GM13976 (cell line): Measurements from ENCODE around the gene UMPS.

Experiments used
- DNase-seq: peaks from one replicate; pipeline ENCODE4 v3.0.0; 2012; ENCODE audit warnings: low spot score
- in situ Hi-C: fragments of 300-500 bp; cut with MboI; formaldehyde crosslinking; loops from one replicate; pipeline ENCODE4 v1.12.0; 2022; ENCODE audit warnings: low sequenced_read_pairs, mixed read lengths, inconsistent platforms; ENCODE audit not compliant: unreplicated experiment
- TF ChIP-seq, protein P1 (sequence below): IDR thresholded peaks from 2 replicates; pipeline ENCODE4 v1.5.1; 2012; ENCODE audit warnings: borderline replicate concordance, mild to moderate bottlenecking; ENCODE audit not compliant: insufficient read depth; ENCODE audit errors: extremely low read depth, missing control alignments, control extremely low read depth

The UMPS gene

DNA sequence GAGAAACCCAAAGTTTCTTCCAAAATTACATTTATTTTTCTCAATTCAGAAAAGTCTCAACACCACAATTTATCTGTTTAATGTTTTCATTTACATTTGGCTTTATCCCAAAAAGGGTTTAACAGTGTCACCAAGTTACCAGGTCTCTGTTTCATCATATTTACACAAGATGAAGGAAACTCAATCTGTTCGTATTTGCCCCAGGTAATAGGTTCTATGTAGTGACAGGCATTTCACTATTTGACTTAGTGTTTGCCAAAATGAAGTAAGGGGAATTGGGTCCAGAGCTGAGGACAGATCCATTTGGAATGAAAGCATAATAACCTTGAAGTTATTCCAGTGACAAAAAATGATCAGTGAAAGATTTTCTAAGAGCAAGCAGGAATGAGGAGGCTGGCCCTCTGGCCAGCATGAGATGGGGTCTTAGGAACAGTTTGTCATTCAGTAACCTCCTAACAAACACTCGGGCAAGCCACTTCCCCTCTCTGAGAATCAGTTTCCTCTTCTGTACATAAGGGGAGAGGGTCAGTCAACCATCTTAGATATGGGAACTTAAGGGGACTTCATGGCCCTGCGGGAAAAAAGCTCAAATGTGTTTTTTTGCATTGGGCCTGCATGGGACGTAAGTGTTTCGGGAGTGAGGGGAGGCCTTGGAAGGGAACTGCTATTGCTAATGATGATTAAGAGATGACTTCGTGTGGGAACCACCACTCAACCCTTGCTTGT is 31.8 kb downstream of the UMPS start:
- in situ Hi-C loops: loop anchor here (5.0 to 25.0 kb wide), 3 partner anchors 140 to 825 kb away; partner anchors contain the start of gene OSBPL11
- TF ChIP-seq, protein P1, sequence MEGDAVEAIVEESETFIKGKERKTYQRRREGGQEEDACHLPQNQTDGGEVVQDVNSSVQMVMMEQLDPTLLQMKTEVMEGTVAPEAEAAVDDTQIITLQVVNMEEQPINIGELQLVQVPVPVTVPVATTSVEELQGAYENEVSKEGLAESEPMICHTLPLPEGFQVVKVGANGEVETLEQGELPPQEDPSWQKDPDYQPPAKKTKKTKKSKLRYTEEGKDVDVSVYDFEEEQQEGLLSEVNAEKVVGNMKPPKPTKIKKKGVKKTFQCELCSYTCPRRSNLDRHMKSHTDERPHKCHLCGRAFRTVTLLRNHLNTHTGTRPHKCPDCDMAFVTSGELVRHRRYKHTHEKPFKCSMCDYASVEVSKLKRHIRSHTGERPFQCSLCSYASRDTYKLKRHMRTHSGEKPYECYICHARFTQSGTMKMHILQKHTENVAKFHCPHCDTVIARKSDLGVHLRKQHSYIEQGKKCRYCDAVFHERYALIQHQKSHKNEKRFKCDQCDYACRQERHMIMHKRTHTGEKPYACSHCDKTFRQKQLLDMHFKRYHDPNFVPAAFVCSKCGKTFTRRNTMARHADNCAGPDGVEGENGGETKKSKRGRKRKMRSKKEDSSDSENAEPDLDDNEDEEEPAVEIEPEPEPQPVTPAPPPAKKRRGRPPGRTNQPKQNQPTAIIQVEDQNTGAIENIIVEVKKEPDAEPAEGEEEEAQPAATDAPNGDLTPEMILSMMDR: no peak
- no peak for DNase-seq

DNA sequence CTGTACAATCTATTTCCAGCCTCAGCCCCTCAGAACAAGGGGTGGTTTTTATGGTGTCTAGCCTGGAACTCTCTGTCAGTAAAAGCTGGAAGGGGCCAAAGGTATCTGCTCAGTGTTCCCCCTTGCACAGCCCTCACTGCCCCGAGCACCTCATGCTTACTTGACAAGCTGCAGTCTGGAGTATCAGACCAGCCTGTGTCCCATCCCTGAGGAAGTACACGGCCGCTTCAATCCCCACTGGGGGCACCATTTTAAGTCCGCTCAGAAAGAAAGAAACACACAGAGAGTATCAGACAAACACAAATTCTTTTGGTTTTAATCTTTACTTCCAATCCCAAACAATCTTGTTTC is 32.4 kb downstream of the UMPS start:
- no peak for DNase-seq
- TF ChIP-seq, protein P1: no peak
- in situ Hi-C loops: loop anchor here (5.0 to 25.0 kb wide), 3 partner anchors 140 to 825 kb away; partner anchors contain the start of gene OSBPL11

DNA sequence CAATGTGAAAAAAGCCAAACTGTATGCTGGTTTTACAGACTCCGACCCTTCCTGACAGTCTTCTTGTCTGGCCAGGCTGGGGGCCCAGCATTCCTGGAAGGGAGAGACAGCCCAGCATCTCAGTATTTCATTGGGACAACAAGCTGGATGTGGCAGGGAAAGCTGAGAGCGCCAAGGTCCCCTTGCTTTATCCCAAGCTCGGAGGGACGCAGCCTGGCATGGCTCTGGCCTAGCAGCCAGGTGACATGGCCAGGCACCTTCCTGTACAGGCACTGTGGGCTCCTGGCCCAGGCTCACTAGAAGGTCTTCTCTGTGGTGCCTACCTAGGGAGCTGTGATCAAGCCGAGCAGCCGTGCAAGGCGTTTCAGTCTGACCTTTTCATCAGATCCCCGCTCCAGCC is 33.0 kb downstream of the UMPS start:
- in situ Hi-C loops: loop anchor here (5.0 to 25.0 kb wide), 3 partner anchors 139 to 824 kb away; partner anchors contain the start of gene OSBPL11
- TF ChIP-seq, protein P1: no peak
- no peak for DNase-seq

DNA sequence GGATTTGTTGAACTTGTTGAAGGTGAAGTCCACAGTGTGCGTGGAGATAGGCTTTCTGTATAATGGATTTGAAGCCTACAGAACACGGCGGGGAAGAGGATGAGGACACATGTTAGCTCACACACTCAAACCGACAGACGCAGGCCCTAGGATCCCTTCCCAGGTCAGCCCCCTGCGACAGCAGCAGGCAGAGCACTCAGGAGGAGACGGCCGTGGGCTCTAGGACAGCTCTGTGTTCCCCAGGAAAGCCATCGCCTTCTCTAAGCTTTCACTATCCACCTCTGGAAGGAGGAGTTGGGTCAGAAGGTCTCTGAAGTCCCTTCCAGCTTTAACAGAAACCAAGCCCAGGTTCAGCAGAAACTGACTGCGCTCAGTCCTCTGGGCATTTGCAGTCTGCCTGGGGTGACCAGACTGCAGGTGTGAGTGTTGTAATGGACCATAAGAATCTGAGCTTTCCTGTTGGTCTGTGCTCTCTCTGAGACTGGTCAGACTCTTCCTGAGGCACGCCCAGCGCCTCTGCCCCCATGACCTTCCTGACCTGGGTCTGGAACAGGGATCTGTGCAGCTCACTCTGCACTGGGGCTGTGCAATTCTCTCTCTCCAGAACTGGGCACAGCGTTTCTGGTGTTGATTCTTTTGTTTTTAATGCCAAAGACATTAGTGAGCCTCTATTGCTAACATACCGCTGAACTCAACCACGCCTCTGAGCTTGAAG is 33.5 kb downstream of the UMPS start:
- in situ Hi-C loops: loop anchor here (5.0 to 25.0 kb wide), 3 partner anchors 138 to 824 kb away; partner anchors contain the start of gene OSBPL11

DNA sequence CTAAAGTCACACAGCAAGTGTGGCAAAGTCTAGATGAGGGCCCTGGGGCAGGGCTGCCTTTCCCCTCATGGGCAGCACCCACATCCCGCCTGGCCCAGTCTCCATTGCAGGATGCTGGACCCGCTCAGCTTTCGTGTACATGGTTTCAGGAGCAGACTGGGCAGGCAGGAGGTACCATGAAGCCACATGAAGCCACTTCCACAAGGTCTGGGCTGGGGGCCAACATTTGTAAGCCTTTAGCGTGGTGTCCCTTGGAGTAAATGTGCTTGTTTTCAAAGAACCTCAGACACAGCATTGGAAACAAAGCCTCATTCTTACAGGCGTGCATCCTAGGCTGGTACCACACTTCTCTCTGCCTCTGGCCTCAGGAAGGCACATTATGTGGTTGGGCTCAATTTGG is 34.5 kb downstream of the UMPS start:
- no peak for DNase-seq
- TF ChIP-seq, protein P1: no peak
- in situ Hi-C loops: loop anchor here (5.0 to 25.0 kb wide), 3 partner anchors 138 to 823 kb away; partner anchors contain the start of gene OSBPL11

More for the DNA sequence above, 33.5 kb downstream of the UMPS start:
- no peak for DNase-seq
- TF ChIP-seq, protein P1: no peak

DNA sequence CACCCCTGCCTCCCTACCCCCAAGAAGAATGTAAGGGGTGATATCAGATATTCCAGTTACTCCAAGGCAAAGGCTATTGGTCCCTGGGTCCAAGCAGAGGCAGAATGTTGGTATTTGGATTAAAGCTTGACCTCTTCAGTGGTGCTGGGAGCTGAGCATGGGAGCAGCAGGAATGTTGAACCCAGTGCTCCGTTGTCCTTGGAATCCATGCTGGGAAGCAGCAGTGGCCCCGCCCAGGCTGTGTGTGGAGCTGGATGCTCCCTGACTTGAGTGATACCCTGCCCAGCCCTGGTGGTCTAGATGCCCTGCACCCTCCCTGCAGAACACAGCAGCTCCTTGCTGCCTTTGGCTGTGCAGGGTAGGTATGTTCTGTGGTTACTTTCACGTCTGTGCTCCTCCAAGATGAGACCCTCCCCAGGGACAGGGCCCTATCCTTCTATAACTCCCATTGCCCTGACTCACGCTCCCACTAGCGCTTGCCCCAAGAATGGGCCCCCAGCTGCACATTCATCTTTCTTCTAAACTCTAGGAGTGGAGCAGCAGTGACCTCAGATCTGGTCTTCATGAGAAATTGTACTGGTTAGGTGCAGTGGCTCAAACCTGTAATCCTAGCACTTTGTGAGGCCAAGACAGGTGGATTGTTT is 35.1 kb downstream of the UMPS start:
- in situ Hi-C loops: loop anchor here (25.0 kb wide), 2 partner anchors 672 to 822 kb away; partner anchors contain the start of gene OSBPL11
- TF ChIP-seq, protein P1: no peak
- no peak for DNase-seq
